DMS 273 (cell line): ENCODE measurements around the gene NRSN2.
"Not testable (repeated sequence)": the region's sequence is repeated elsewhere in the genome, so short reads cannot be mapped to it uniquely, and the experiment has no call there.

Experiments used
- DNase-seq: peaks from one replicate; lab custom pipeline; 2025; ENCODE audit not compliant: unreplicated experiment; lab: John Stamatoyannopoulos, UW

Gene NRSN2

DNA sequence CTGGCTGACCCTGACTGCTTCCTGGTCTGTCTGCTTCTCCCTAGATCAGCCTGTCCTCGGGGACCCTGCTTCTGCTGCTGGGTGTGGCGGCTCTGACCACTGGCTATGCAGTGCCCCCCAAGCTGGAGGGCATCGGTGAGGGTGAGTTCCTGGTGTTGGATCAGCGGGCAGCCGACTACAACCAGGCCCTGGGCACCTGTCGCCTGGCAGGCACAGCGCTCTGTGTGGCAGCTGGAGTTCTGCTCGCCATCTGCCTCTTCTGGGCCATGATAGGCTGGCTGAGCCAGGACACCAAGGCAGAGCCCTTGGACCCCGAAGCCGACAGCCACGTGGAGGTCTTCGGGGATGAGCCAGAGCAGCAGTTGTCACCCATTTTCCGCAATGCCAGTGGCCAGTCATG lies 6.3 kb downstream of the NRSN2 start:
- DNase-seq = peak; percentile 80

DNA sequence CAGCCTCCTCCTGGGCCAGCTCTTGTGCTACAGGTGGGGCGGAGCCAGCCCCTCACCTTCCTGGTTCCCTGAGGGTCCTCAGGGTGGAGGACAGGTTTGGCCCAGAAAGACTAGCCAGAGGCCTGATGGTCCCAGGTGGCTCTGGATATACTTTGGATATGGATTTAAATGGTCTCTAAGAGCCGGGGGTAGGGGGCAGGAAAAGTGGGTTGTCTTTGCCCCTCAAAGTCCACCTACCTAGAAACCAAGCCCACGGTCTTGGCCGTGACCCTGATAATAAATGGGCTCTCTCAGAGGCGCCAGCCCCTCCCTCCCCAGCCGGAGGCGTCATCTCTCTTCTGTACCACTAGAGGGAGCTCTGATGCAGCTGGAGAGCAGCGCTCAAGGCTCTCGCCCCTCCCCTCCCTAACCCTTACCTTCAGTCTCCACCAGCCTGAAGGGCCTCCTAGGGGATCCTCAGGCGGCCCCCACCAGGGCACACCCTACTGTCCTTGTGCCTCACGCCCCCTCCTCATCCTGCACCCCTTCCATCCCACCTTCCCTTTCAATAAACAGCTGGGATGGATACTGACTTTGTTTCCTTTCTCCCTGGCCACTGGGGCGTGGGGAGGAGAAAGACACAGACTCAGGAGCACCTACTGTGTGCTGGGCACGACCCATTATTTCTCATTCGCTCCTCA lies 7.5 kb downstream of the NRSN2 start:
- peak; percentile 95 for DNase-seq

- not testable (repeated sequence) for DNase-seq
Observed at GRCh38 chr20:356154-356553, 9.2 kb downstream of the NRSN2 start.

- DNase-seq = no peak
Observed at GRCh38 chr20:356745-357144, 9.8 kb downstream of the NRSN2 start.

- DNase-seq = no peak
Observed at GRCh38 chr20:358891-359555, 12.1 kb downstream of the NRSN2 start.

DNA sequence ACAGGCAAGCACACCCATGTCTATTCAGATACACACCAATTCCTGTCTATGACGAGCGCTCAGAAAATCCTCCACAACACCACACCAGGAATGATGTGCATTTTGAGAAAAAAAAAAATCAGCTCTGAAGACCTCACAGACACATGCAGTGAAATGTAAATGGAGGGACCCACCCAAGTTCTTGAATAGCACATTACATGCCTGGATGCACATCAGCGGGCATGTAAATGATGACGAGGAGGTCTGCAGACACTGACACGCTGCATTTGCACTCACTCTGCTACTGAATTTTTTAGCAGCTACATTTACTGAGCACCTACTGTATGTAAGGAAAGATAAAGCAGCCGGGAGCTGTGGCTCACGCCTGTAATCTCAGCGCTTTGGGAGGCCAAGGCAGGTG lies 14.7 kb downstream of the NRSN2 start:
- DNase-seq = peak; percentile 45

GRCh38 chr20:362271-363254 lies 15.7 kb downstream of the NRSN2 start:
- DNase-seq = peak; percentile 97

GRCh38 chr20:363319-364078 lies 16.6 kb downstream of the NRSN2 start:
- DNase-seq = peak; percentile 55

- peak; percentile 38 for DNase-seq
Observed at GRCh38 chr20:364905-365794, 18.2 kb downstream of the NRSN2 start.

- no peak for DNase-seq
Observed at GRCh38 chr20:366041-366718, 19.3 kb downstream of the NRSN2 start.

GRCh38 chr20:366719-367485 lies 20.0 kb downstream of the NRSN2 start:
- DNase-seq = no peak

- DNase-seq = peak; percentile 46
Observed at GRCh38 chr20:367486-367887, 20.6 kb downstream of the NRSN2 start.

GRCh38 chr20:368915-369314 lies 22.0 kb downstream of the NRSN2 start:
- DNase-seq = no peak

DNA sequence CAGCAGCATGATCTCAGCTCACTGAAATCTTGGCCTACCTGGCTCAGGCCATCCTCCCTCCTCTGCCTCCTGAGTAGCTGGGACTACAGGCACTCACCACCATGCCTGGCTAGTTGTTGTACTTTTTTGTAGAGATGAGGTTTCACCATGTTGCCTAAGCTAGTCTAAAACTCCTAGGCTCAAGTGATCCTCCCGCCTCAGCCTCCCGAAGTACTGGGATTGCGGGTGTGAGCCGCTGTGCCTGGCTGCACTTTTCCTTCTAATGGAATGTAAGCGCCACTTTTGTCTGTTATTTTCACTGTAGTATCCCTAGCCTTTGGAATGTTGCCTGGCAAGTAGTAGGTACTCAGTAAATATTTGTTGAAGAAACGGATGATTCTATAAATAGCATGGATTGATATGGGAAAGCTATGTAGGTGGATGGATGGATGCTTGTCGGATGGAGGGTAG lies 23.3 kb downstream of the NRSN2 start:
- DNase-seq = no peak

DNA sequence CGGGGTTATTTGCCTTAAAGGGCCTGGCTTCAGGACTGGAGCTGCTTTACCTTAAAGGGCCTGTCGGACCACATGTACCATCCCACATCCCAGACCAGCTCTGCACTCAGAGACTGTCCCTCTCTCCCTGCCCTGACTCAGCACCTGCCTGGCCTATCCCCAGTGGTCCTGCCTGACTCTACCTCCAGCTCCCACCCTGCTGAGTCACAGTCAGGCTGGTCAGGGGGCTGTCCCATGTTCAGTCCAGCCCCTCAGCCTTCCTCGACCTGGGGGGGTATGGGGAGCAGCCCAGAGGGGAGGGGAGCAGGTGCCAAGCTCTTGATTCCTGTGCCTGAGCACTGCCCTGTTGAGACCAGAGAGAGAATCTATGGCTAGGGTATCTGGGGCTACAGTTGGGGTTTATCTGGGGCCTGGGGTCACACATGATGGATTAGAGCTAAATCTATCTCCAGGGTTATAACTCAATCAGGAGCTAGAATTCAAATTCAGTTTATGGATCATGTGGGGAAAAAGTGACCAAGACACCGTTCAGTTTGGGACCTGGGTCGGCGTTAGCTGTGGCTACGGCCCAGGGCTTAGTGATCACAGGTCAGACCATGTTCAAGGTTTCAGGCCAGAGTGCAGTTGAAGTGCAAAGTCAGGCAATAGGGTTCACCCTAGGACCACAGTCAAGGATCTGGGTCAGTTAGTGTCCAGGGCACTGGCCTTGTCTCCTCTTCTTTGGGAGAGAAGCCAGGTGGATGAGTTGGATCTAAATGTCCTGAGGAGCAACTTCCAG lies 24.3 kb downstream of the NRSN2 start:
- no peak for DNase-seq

- peak; percentile 46 for DNase-seq
Observed at GRCh38 chr20:371755-372542, 25.0 kb downstream of the NRSN2 start.

GRCh38 chr20:372543-373082 lies 25.7 kb downstream of the NRSN2 start:
- not testable (repeated sequence) for DNase-seq
